Mesothelial cell of epicardium (in vitro differentiated cells): ENCODE measurements around the gene PMIS2. TPM values are rescaled to one million over a fixed set of nuclear protein-coding genes. Genes with fewer than 3 reads are reported as not detected.

Experiments used
- DNase-seq, 2 experiments: peaks; one replicate each; pipeline ENCODE4 v3.0.0; 2021; ENCODE audit warnings: low spot score in 2 of 2; ENCODE audit not compliant: unreplicated experiment in 2 of 2
- H3K27ac Mint-ChIP-seq: 2 replicates; pipeline ENCODE4 v1.8.0; 2021; ENCODE audit warnings: mixed read lengths
- H3K27me3 Mint-ChIP-seq: 2 replicates; pipeline ENCODE4 v1.8.0; 2021; ENCODE audit warnings: low read depth, mixed read lengths
- H3K36me3 Mint-ChIP-seq: 2 replicates; pipeline ENCODE4 v1.8.0; 2021; ENCODE audit warnings: mixed read lengths
- H3K4me1 Mint-ChIP-seq: 2 replicates; pipeline ENCODE4 v1.8.0; 2021; ENCODE audit warnings: mixed read lengths
- H3K4me3 Mint-ChIP-seq: 2 replicates; pipeline ENCODE4 v1.8.0; 2021; ENCODE audit warnings: mild to moderate bottlenecking, moderate library complexity, mixed read lengths
- H3K9me3 Mint-ChIP-seq: 2 replicates; pipeline ENCODE4 v1.8.0; 2021; ENCODE audit warnings: mixed read lengths
- CTCF ChIP-seq: fragments of 200-600 bp; sonication (generic); IDR thresholded peaks from one replicate; pipeline ENCODE4 v1.5.0; 2021; ENCODE audit warnings: antibody characterized with exemption; ENCODE audit not compliant: unreplicated experiment
- total RNA-seq: library from RNA; stranded (reverse); gene quantifications from 3 replicates; pipeline ENCODE4 v1.2.1, GENCODE V29; 2021

Gene PMIS2
- total RNA-seq, 1 donor from 2014 or later = not detected

- Mint-ChIP-seq H3K36me3 (no peaks in the 10 kb centered on the region), H3K27ac (no peak overlapping the region), H3K27me3 (peaks cover 65% of the 10 kb centered on the region), H3K9me3 (no peaks in the 10 kb centered on the region), H3K4me1 (no peaks in the 10 kb centered on the region), H3K4me3 (no peak overlapping the region)
- TF ChIP-seq CTCF = no peak
- no peak for DNase-seq
These were observed 19.2 kb upstream of the PMIS2 start for GRCh38 chr19:35566738-35567137.

DNA sequence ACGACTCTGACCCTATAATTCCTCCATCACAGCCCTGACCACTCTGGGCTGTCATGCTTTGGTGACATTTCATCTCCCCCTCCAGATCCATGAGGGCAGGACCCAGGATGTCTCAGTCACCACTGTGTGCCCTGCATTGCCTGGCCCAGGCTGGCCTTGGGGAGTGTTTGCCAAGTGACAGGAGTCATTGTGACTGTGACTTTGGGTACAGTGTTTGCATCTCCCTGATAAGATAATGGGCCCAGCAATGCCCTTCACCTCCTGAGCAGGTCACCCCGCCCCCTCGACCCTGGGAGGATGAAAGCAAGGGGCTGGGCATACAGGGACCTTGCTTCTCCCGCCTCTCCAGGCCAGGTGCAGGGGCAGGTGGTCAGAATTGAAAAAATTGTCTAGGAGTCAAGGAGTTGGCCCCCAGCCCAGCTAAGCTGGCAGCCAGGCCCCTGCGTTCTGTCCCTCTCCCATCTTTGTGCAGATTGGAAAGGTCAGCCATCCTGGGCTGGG, 16.6 kb upstream of the PMIS2 start:
- no peak overlapping the region for H3K4me3 Mint-ChIP-seq
- peaks cover 57% of the 10 kb centered on the region for H3K27me3 Mint-ChIP-seq
- H3K4me1 Mint-ChIP-seq = no peaks in the 10 kb centered on the region
- no peaks in the 10 kb centered on the region for H3K36me3 Mint-ChIP-seq
- TF ChIP-seq CTCF = no peak
- no peaks in the 10 kb centered on the region for H3K9me3 Mint-ChIP-seq
- no peak overlapping the region for H3K27ac Mint-ChIP-seq
- no peak for DNase-seq

DNA sequence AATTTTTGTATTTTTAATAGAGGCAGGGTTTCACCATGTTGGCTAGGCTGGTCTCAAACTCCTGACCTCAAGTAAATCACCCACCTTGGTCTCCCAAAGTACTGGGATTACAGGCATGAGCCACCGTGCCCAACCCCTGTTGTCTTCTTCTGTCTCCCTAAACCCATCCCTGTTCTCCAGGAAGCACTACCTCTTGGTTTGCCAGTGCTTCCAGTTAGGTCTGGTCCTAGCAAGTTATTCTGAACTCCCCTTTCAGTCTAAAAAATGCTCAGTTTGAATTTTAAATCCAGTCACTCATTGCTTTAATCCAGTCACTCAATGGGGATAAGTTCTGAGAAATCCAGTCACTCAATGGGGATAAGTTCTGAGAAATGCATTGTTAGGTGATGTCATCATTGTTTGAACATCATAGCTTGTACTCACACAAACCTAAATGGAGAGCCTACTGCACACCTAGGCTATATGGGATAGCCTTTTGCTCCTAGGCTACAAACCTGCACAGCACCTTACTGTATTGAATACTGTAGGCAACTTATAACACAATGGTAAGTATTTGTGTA, 14.5 kb upstream of the PMIS2 start:
- Mint-ChIP-seq H3K27ac (no peak overlapping the region), H3K27me3 (peaks cover 45% of the 10 kb centered on the region), H3K4me1 (no peaks in the 10 kb centered on the region), H3K9me3 (peaks cover 19% of the 10 kb centered on the region), H3K4me3 (no peak overlapping the region), H3K36me3 (no peaks in the 10 kb centered on the region)
- DNase-seq = no peak
- TF ChIP-seq CTCF = no peak

DNA sequence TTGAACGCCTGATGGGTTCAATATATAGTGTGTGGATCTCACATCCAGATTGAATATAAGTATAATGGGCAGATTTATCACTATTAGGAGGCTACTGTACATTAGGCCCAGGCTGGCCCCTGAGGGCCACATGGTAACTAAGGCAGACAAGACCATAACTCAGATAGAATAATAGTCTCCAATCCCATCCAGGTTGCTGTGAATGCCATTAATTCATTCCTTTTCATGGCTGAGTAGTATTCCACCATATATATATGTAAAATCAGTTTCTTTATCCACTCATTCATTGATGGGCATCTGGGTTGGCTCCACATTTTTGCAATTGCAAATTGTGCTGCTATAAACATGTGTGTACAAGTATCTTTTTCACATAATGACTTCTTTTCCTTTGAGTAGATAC, 8.1 kb upstream of the PMIS2 start:
- H3K9me3 Mint-ChIP-seq = peaks cover 26% of the 10 kb centered on the region
- H3K4me3 Mint-ChIP-seq = no peak overlapping the region
- no peaks in the 10 kb centered on the region for H3K4me1 Mint-ChIP-seq
- peaks cover 10% of the 10 kb centered on the region for H3K27me3 Mint-ChIP-seq
- TF ChIP-seq CTCF = no peak
- no peaks in the 10 kb centered on the region for H3K36me3 Mint-ChIP-seq
- H3K27ac Mint-ChIP-seq = no peak overlapping the region
- no peak for DNase-seq

- H3K4me3 Mint-ChIP-seq = no peak overlapping the region
- peaks cover 3% of the 10 kb centered on the region for H3K27me3 Mint-ChIP-seq
- peaks cover 26% of the 10 kb centered on the region for H3K9me3 Mint-ChIP-seq
These were observed 7.3 kb upstream of the PMIS2 start for GRCh38 chr19:35578707-35579106.

More at GRCh38 chr19:35578707-35579106, 7.3 kb upstream of the PMIS2 start:
- Mint-ChIP-seq H3K4me1 (no peaks in the 10 kb centered on the region), H3K27ac (no peak overlapping the region), H3K36me3 (no peaks in the 10 kb centered on the region)
- DNase-seq = no peak
- TF ChIP-seq CTCF = no peak
